ENCODE results near the gene ANKRD63. TPM values are rescaled to one million over a fixed set of nuclear protein-coding genes. Genes with fewer than 3 reads are reported as not detected.

The ANKRD63 gene
- total and polyA plus RNA-seq, 10 of the 15 experiments (the other 5 are each of a cell fraction or from before 2014, with no cell fraction given) = not detected

DNA sequence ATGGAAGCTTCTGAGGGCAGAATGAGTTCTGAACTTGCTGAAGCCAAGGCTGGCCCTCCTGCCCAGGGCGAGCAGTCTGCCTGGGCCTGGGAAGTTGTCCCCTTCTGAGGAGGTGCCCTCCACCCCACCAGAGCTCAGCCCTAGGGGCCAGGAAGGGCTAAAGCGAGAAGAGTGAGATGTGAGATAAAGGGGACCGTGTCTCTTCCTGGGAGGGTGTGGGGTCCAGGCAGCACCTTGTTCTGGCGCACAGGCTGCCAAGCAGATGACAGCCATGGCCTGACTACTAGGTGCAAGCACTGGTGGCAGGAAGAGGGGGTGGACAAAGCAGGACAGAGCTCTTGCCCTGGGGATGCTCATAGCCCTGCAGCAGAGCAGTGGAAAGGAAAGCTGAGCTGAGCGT, 40.3 kb downstream of the ANKRD63 start:
- no peak for TF ChIP-seq SMC3 (IDR thresholded peaks at IDR 0.05; ENCODE audit: borderline replicate concordance, low read length)
- no peak for TF ChIP-seq E2F4 (IDR thresholded peaks at IDR 0.05; ENCODE audit: low read depth, low read length)
- TF ChIP-seq SMAD1 (IDR thresholded peaks at IDR 0.05; ENCODE audit: low read depth, partially characterized antibody) = no peak
- no peak for TF ChIP-seq GATAD2B (conservative IDR thresholded peaks at IDR 0.05; ENCODE audit: low read depth)
- TF ChIP-seq, protein P1, sequence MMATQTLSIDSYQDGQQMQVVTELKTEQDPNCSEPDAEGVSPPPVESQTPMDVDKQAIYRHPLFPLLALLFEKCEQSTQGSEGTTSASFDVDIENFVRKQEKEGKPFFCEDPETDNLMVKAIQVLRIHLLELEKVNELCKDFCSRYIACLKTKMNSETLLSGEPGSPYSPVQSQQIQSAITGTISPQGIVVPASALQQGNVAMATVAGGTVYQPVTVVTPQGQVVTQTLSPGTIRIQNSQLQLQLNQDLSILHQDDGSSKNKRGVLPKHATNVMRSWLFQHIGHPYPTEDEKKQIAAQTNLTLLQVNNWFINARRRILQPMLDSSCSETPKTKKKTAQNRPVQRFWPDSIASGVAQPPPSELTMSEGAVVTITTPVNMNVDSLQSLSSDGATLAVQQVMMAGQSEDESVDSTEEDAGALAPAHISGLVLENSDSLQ (IDR thresholded peaks at IDR 0.05) = no peak
- TF ChIP-seq SIX5 (IDR thresholded peaks at IDR 0.05; ENCODE audit: low read depth, low read length, severe bottlenecking) = no peak
- no peak for TF ChIP-seq EZH2 (IDR thresholded peaks at IDR 0.05; ENCODE audit: borderline replicate concordance, control insufficient read depth, low read depth, low read length)
- TF ChIP-seq SPI1 (IDR thresholded peaks at IDR 0.05; ENCODE audit: borderline replicate concordance, insufficient read depth, low read depth, low read length) = no peak
- TF ChIP-seq BACH1 (IDR thresholded peaks at IDR 0.05; ENCODE audit: borderline replicate concordance) = no peak
- TF ChIP-seq, protein P2, sequence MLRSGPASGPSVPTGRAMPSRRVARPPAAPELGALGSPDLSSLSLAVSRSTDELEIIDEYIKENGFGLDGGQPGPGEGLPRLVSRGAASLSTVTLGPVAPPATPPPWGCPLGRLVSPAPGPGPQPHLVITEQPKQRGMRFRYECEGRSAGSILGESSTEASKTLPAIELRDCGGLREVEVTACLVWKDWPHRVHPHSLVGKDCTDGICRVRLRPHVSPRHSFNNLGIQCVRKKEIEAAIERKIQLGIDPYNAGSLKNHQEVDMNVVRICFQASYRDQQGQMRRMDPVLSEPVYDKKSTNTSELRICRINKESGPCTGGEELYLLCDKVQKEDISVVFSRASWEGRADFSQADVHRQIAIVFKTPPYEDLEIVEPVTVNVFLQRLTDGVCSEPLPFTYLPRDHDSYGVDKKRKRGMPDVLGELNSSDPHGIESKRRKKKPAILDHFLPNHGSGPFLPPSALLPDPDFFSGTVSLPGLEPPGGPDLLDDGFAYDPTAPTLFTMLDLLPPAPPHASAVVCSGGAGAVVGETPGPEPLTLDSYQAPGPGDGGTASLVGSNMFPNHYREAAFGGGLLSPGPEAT (IDR thresholded peaks at IDR 0.05; ENCODE audit: low read depth) = no peak
- TF ChIP-seq REST (IDR thresholded peaks at IDR 0.05; ENCODE audit: low read depth, low read length) = no peak
- Histone ChIP-seq H2AFZ (ENCODE audit: control insufficient read depth, low read depth, low read length) (no peak overlapping the region), H4K20me1 (ENCODE audit: control insufficient read depth, insufficient read depth) (no peaks in the 10 kb centered on the region), H3K4me3 (no peak overlapping the region), H3K36me3 (ENCODE audit: control insufficient read depth in 2 of 2, insufficient read depth in 2 of 2, low read length in 1 of 2) (no peaks in the 10 kb centered on the region), H3K9me3 (replicated peaks; ENCODE audit: control insufficient read depth, insufficient read depth, low read length) (no peaks in the 10 kb centered on the region), H3K27ac (ENCODE audit: control insufficient read depth, insufficient read depth) (no peak overlapping the region), H3K79me2 (ENCODE audit: control insufficient read depth, insufficient read depth, low read length) (no peaks in the 10 kb centered on the region), H3K4me2 (ENCODE audit: control insufficient read depth, insufficient read depth) (no peak overlapping the region), H3K9ac (ENCODE audit: control insufficient read depth, insufficient read depth, low read length) (no peak overlapping the region), H3K27me3 (replicated peaks in 1 of 2; ENCODE audit: control insufficient read depth in 2 of 2, insufficient read depth in 2 of 2, low read length in 1 of 2) (no peaks in the 10 kb centered on the region; a peak in 1 of 4 replicates), H3K4me1 (ENCODE audit: control insufficient read depth, insufficient read depth, low read length) (0 out of 2 replicates have a peak, but pooled peaks cover 4% of the 10 kb centered on the region)
- ChIA-PET SMC1A (ENCODE audit: uncharacterized antibody, unreplicated experiment) (no interaction called here), RAD21 (ENCODE audit: unreplicated experiment) (no interaction called here), POLR2A (no interaction called here), CTCF (interaction anchor here (1.5 kb wide), 1 partner anchor 36 kb away, joined by 5 read pairs; no protein-coding TSS in a partner anchor)
- no peak for FAIRE-seq
- intact Hi-C loops (cut with micrococcal nuclease; ENCODE audit: unreplicated experiment) (no loop called here), in situ Hi-C loops (cut with MboI) (no loop called here)
- 75% methylated on average over 5 of the region's 5 CpGs for WGBS (ENCODE audit: insufficient coverage, insufficient replicate concordance, low lambda C conversion rate, missing lambda C conversion rate)
- ATAC-seq = no peak
- no peak for DNase-seq (ENCODE audit: low read depth, low spot score)
- no TSS peak for BruUV-seq (replicated peaks)

All from GM12878 (cell line).